Activated CD4-positive, alpha-beta T cell treated with anti-CD3 and anti-CD28 coated beads for 36 hours (primary cell): Measurements from ENCODE around the gene ZFYVE19. TPM values are rescaled to one million over a fixed set of nuclear protein-coding genes. Genes with fewer than 3 reads are reported as not detected.

Experiments used
- ATAC-seq: fragments of 200-7000 bp; cut with Tn5 transposase; one replicate; pipeline ENCODE4 v1.10.0; 2021; ENCODE audit warnings: mild to moderate bottlenecking, moderate library complexity
- CTCF ChIA-PET: fragments of 350-600 bp; sonication (Branson Sonifier 250); formaldehyde crosslinking; loops from one replicate; lab custom pipeline; 2021; ENCODE audit warnings: antibody characterized with exemption; lab: Charles Lee
- POLR2A ChIA-PET: fragments of 350-600 bp; sonication (Branson Sonifier 250); formaldehyde crosslinking; loops from one replicate; lab custom pipeline; 2021; ENCODE audit warnings: antibody characterized with exemption, inconsistent platforms; lab: Charles Lee
- DNase-seq: peaks from one replicate; pipeline ENCODE4 v3.0.0-alpha.2; 2020
- H3K27ac Mint-ChIP-seq: one replicate; pipeline ENCODE4 v1.8.0; 2021; ENCODE audit warnings: mixed read lengths
- H3K27me3 Mint-ChIP-seq: one replicate; pipeline ENCODE4 v1.8.0; 2021; ENCODE audit warnings: mixed read lengths
- H3K36me3 Mint-ChIP-seq: one replicate; pipeline ENCODE4 v1.8.0; 2021; ENCODE audit warnings: low read depth, mixed read lengths
- H3K4me1 Mint-ChIP-seq: one replicate; pipeline ENCODE4 v1.8.0; 2021; ENCODE audit warnings: mixed read lengths
- H3K4me3 Mint-ChIP-seq: one replicate; pipeline ENCODE4 v1.8.0; 2021; ENCODE audit warnings: mild to moderate bottlenecking, moderate library complexity, mixed read lengths
- H3K9me3 Mint-ChIP-seq: one replicate; pipeline ENCODE4 v1.8.0; 2021; ENCODE audit warnings: low read depth, mixed read lengths
- intact Hi-C, 2 experiments: fragments of 100-400 bp; cut with DNase I in 1 of 2; cut with micrococcal nuclease in 1 of 2; formaldehyde crosslinking; loops; one replicate each; pipeline versions ENCODE4 v1.14.2 to v1.15.1; 2022 to 2024; cut with DNase I, micrococcal nuclease
- total RNA-seq, 2 experiments: library from RNA; stranded (reverse); gene quantifications; one replicate each; pipeline ENCODE4 v1.2.3, GENCODE V29; 2021

ZFYVE19 gene
- total RNA-seq, 2 experiments from 2014 or later, result 27.5 to 33.7 TPM

DNA sequence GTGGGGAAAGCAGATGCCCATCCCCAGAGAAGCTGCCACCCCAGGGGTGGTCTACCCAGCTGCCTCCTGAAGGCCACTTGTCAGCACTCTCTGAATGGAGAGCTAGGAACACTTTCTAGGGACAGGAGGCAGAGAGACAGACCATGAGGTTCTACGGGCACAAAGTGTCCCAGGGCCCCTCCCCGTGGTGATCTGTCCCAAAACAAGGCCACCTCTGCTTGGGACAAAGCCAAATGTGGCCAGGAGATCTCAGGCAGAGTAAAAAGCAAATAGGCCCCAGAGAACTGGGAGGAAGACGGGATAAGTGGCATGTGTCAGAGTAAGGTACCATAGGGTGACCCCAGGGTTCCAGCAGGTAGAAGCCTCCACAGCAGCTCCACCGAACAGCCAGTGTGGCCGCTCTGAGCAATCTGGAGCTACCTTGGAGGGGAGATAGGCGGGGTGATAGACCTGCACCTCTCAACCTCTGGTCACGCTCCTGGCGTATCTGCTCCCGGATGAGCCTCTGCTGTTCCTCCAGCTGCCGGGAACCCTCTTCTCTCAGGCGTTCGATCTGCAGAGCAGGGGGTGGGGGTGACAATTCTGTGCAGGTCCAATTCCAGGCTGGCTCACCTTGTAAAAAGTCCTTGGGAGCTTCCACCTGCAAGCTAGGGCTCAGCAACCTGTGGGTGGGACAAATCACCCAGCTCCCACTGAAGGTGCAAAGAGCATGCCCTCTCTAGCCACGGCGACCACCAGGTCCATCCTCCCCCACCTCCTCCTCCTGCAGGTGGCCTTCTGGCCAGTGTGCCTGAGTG is 31.0 kb upstream of the ZFYVE19 start:
- ATAC-seq (no peak), DNase-seq (no peak)
- Mint-ChIP-seq H3K36me3 (peaks cover 30% of the 10 kb centered on the region), H3K9me3 (no peaks in the 10 kb centered on the region), H3K4me3 (no peak overlapping the region), H3K27me3 (no peaks in the 10 kb centered on the region), H3K4me1 (peaks cover 9% of the 10 kb centered on the region), H3K27ac (no peak overlapping the region)
- CTCF ChIA-PET, result interaction anchor here (0.5 to 1.2 kb wide), 5 partner anchors 16 to 67 kb away, joined by 3 to 4 read pairs (median 3); no protein-coding TSS in a partner anchor
- POLR2A ChIA-PET, result no interaction called here
- intact Hi-C loops, result no loop called here

DNA sequence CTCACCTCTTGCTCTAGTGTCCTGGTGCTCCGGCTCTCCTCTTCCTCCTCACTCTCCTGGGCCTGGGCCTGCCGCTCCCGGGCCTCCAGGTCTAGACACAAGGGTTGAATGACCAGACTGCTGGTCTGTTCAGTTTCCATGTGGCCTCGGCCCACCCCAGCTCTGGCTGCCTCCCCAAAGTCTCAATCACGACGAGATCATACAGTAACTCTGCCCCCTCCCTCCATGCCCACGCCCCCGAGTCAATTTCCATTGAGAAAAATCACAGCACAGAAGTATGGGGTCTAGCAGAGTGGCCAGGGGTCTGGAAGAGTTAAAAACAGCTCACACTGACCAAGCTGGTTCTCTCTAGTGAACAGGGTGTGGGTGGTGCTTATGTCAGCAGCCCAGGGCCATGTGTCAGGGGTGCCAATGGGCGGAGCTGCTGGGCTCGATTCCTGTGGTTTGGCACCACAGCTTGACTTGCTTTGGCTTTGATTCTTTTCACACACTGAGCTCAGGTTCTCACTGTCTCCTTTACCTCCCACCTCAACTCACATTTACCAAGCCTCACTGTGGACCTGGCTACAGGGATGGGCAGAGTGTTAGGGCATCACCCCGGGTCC is 30.2 kb upstream of the ZFYVE19 start:
- POLR2A ChIA-PET, result no interaction called here
- Mint-ChIP-seq H3K4me3 (no peak overlapping the region), H3K27me3 (no peaks in the 10 kb centered on the region), H3K4me1 (peaks cover 9% of the 10 kb centered on the region), H3K27ac (no peak overlapping the region), H3K36me3 (peaks cover 30% of the 10 kb centered on the region), H3K9me3 (no peaks in the 10 kb centered on the region)
- intact Hi-C loops, result no loop called here
- peak; percentile 72 for DNase-seq
- peak; percentile 95 for ATAC-seq
- CTCF ChIA-PET, result interaction anchor here (0.6 to 1.2 kb wide), 4 partner anchors 16 to 45 kb away, joined by 3 to 4 read pairs (median 3); no protein-coding TSS in a partner anchor

DNA sequence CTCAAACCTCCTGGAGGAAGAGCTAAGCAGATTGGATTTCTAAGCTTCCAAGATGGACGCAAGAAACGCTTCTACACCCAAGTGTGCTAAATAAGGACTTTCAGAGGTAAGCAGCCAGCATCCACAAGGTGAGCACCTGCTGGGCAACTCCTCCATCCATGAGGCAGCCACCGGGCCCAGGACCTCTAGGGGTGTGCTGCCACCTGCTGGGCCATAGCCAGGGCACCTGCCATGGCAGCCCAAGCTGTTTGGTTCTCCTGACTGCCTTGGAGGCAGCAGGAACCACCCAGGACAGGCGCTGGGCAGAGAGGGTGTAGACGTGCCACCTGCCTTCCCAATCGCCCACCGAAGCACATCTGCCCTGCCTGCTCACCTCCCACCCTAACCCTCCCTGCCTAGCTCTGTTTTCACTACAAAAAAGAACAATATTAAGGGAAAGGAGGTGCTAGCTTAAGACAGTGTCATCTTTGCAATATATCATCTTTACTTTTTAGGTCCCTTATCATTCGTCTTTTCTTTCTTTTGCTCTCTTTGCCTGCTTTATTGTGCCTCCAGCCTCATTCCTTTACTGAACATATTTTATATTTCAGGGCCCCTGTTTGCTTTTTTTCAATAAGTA is 24.2 kb upstream of the ZFYVE19 start:
- peak; percentile 89 for ATAC-seq
- peaks cover 15% of the 10 kb centered on the region for H3K4me1 Mint-ChIP-seq

DNA sequence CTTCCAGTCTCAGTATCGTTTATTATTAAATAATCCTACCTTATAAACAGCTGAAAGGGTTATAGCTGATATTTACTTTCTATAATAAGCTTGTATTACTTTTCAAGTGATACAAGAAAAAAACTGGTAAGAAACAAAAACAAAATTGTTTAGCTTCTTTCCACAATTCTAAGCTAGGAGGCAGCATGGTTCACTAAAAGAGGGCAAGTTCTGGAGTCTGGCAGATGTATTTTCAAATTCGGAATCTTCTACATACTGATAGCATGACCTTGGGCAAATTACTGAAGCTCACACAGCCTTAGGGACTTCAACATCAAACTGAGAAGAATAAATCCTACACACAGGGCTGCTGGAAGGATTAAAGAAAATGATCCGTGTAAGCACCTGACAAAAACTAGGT is 21.7 kb upstream of the ZFYVE19 start:
- intact Hi-C loops, result loop anchor here in 1 of 2 experiments (10.0 kb wide), 1 partner anchor 190 kb away; the partner anchor contains the start of gene KNL1
- no peaks in the 10 kb centered on the region for H3K9me3 Mint-ChIP-seq
- H3K27me3 Mint-ChIP-seq, result no peaks in the 10 kb centered on the region
- peaks cover 5% of the 10 kb centered on the region for H3K36me3 Mint-ChIP-seq
- H3K4me3 Mint-ChIP-seq, result no peak overlapping the region
- peaks cover 24% of the 10 kb centered on the region for H3K4me1 Mint-ChIP-seq
- DNase-seq, result no peak
- ChIA-PET CTCF (interaction anchor here (0.6 to 5.2 kb wide), 10 partner anchors 10 to 196 kb away, joined by 3 to 45 read pairs (median 4); partner anchors contain the start of genes C15orf62 and VPS18), POLR2A (interaction anchor here (0.6 kb wide), 1 partner anchor 196 kb away, joined by 3 read pairs; no protein-coding TSS in a partner anchor)
- no peak for ATAC-seq
- H3K27ac Mint-ChIP-seq, result no peak overlapping the region

More for the DNA sequence above, 24.2 kb upstream of the ZFYVE19 start:
- H3K36me3 Mint-ChIP-seq, result peaks cover 13% of the 10 kb centered on the region
- ChIA-PET CTCF (interaction anchor here (0.5 to 5.2 kb wide), 42 partner anchors 10 to 992 kb away, joined by 3 to 45 read pairs (median 4); partner anchors contain the start of genes C15orf62, GCHFR, MAPKBP1 and RPUSD2), POLR2A (interaction anchor here (0.5 to 1.1 kb wide), 4 partner anchors 13 to 145 kb away, joined by 3 to 5 read pairs (median 4); partner anchors contain the start of gene C15orf62)
- no peak overlapping the region for H3K27ac Mint-ChIP-seq
- H3K9me3 Mint-ChIP-seq, result no peaks in the 10 kb centered on the region
- intact Hi-C loops, result loop anchor here (1.0 to 10.0 kb wide), 7 partner anchors 14 to 264 kb away; partner anchors contain the start of genes C15orf62 (in 1 of the 2) and KNL1 (in 1 of the 2)
- DNase-seq, result peak; percentile 90
- H3K27me3 Mint-ChIP-seq, result no peaks in the 10 kb centered on the region
- no peak overlapping the region for H3K4me3 Mint-ChIP-seq

DNA sequence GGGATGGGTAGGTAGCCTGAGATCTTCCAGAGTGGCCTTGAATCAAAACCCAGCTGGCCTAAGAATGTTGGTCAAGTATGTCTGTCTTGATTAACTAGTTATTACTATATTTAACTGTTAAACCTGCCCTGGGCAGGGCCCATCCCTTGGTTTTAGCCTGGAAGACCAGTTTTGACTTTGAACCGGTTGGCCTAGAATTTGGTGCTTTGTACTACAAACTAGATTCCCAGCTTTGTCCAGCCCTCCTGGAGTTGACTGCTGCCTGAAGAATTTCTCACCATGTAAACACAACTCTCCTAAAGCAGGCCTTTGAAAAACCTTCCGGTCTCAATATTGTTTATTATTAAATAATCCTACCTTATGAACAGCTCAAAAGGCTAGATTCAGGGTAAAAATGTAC is 21.1 kb upstream of the ZFYVE19 start:
- Mint-ChIP-seq H3K4me3 (no peak overlapping the region), H3K27me3 (no peaks in the 10 kb centered on the region), H3K9me3 (no peaks in the 10 kb centered on the region), H3K36me3 (peaks cover 5% of the 10 kb centered on the region), H3K27ac (no peak overlapping the region), H3K4me1 (peaks cover 24% of the 10 kb centered on the region)
- DNase-seq (no peak), ATAC-seq (no peak)
- intact Hi-C loops, result loop anchor here (2.0 to 10.0 kb wide), 3 partner anchors 31 to 191 kb away; partner anchors contain the start of genes KNL1 (in 1 of the 2) and RMDN3 (in 1 of the 2)
- CTCF ChIA-PET, result interaction anchor here (0.6 to 5.2 kb wide), 7 partner anchors 15 to 108 kb away, joined by 3 to 45 read pairs (median 4); partner anchors contain the start of genes C15orf62 and VPS18
- POLR2A ChIA-PET, result no interaction called here

DNA sequence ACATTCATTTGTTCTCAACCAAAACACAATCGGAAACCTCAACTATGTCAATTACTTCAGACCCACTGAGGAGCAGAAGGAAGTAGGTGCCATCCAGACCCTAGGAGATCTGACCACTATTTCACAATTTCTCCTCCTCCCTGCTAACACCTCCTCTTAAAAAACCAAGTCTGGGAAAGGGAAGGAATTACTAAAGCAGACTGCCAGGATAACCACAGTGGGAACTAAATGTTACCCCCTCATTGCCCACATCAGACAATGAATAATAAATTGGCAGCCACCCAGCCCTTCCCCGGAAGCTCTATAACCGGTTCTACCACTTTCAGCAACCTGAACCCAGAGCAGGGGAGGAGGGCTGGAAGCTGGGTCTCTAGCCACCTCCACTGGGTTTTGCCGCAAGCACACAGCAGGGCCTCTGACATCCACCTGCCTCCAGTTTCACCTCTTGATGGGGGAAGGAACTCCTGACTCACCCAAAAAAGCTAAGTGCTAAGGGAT is 19.5 kb upstream of the ZFYVE19 start:
- H3K36me3 Mint-ChIP-seq, result peaks cover 9% of the 10 kb centered on the region
- POLR2A ChIA-PET, result interaction anchor here (0.8 to 1.0 kb wide), 2 partner anchors 18 to 22 kb away, joined by 3 read pairs; partner anchors contain the start of gene C15orf62
- H3K4me3 Mint-ChIP-seq, result no peak overlapping the region
- H3K27me3 Mint-ChIP-seq, result no peaks in the 10 kb centered on the region
- ATAC-seq, result peak; percentile 90
- DNase-seq, result peak; percentile 81
- H3K9me3 Mint-ChIP-seq, result no peaks in the 10 kb centered on the region
- CTCF ChIA-PET, result interaction anchor here (0.5 to 1.5 kb wide), 8 partner anchors 10 to 494 kb away, joined by 3 to 4 read pairs (median 3); partner anchors contain the start of genes DNAJC17 and ZFYVE19
- H3K27ac Mint-ChIP-seq, result peak overlapping the region; percentile 29
- peaks cover 24% of the 10 kb centered on the region for H3K4me1 Mint-ChIP-seq
- intact Hi-C loops, result loop anchor here (2.0 to 10.0 kb wide), 3 partner anchors 33 to 193 kb away; partner anchors contain the start of genes KNL1 (in 1 of the 2) and RMDN3 (in 1 of the 2)

DNA sequence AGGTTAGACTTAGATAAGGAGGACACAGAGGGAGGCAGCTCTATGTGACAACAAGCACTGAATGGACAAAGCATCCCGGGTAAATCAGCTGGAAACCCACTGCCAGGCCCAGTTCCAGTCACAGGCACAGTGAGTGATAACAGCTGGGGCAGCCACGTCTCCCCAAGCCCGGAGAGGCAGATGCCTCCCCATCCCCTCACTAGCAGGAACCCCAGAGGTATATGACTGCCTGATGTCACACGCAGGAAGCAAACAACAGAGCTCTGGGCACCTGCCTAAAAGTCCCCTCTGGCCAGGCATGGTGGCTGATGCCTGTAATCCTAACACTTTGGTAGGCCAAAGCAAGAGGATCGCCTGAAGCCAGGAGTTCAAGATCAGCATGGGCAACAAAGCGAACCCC is 18.9 kb upstream of the ZFYVE19 start:
- Mint-ChIP-seq H3K27ac (peak overlapping the region; percentile 29), H3K27me3 (no peaks in the 10 kb centered on the region), H3K36me3 (peaks cover 11% of the 10 kb centered on the region), H3K4me3 (no peak overlapping the region), H3K4me1 (peaks cover 25% of the 10 kb centered on the region), H3K9me3 (no peaks in the 10 kb centered on the region)
- intact Hi-C loops, result loop anchor here (2.0 to 10.0 kb wide), 3 partner anchors 33 to 193 kb away; partner anchors contain the start of genes KNL1 (in 1 of the 2) and RMDN3 (in 1 of the 2)
- ATAC-seq, result peak; percentile 28
- CTCF ChIA-PET, result interaction anchor here (0.9 to 1.5 kb wide), 4 partner anchors 9 to 90 kb away, joined by 3 to 4 read pairs (median 3); partner anchors contain the start of genes DNAJC17 and ZFYVE19
- no peak for DNase-seq
- POLR2A ChIA-PET, result interaction anchor here (0.8 to 1.0 kb wide), 2 partner anchors 18 to 23 kb away, joined by 3 read pairs; partner anchors contain the start of gene C15orf62

DNA sequence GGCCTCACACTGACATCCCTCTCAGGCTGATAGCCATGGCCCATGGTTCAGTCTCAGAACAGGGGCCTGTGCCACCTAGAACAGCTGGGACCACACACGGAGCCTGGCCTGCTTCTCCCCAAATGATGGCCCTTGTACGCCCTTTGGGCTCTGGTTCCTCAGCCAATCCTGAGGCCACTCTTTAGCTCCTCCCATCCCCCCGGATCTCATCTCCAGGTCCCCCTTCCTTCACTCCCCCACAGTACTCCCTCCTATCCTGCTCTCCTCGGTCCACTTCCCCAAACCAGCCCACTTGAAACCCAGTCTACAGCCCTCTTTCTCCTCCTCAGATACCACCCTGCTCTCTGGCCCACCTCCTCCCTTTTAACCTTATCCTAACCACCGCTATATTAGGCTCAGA is 17.8 kb upstream of the ZFYVE19 start:
- no peak for DNase-seq
- no peak overlapping the region for H3K27ac Mint-ChIP-seq
- no peaks in the 10 kb centered on the region for H3K9me3 Mint-ChIP-seq

DNA sequence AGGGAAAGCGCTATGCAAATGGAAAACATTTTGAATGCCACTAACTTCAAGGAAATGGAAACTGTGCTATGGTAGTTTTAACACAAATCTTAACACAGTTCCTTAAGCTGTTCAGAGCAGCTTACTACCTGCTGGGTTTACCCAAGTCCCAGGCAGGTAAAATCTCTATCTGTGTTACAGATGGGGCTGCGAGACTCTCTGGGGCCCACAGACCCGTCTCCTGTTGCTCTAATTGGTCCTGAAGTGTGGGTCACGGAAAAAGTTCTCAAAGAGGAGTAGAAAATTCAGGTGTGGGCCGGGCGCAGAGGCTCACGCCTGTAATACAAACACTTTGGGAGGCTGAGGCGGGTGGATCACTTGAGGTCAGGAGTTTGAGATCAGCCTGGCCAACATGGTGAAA is 16.9 kb upstream of the ZFYVE19 start:
- intact Hi-C loops, result loop anchor here in 1 of 2 experiments (10.0 kb wide), 1 partner anchor 195 kb away; the partner anchor contains the start of gene KNL1
- ATAC-seq (no peak), DNase-seq (no peak)
- Mint-ChIP-seq H3K36me3 (peaks cover 13% of the 10 kb centered on the region), H3K9me3 (no peaks in the 10 kb centered on the region), H3K27me3 (no peaks in the 10 kb centered on the region), H3K27ac (no peak overlapping the region), H3K4me1 (peaks cover 37% of the 10 kb centered on the region), H3K4me3 (no peak overlapping the region)
- CTCF ChIA-PET, result interaction anchor here (0.9 to 1.0 kb wide), 2 partner anchors 22 to 46 kb away, joined by 3 to 5 read pairs; no protein-coding TSS in a partner anchor
- POLR2A ChIA-PET, result no interaction called here

More for the DNA sequence above, 17.8 kb upstream of the ZFYVE19 start:
- Mint-ChIP-seq H3K4me1 (peaks cover 36% of the 10 kb centered on the region), H3K27me3 (no peaks in the 10 kb centered on the region), H3K36me3 (peaks cover 15% of the 10 kb centered on the region), H3K4me3 (no peak overlapping the region)
- ChIA-PET POLR2A (no interaction called here), CTCF (interaction anchor here (0.6 to 0.9 kb wide), 3 partner anchors 45 to 389 kb away, joined by 3 to 4 read pairs (median 3); no protein-coding TSS in a partner anchor)
- ATAC-seq, result no peak
- intact Hi-C loops, result loop anchor here in 1 of 2 experiments (10.0 kb wide), 1 partner anchor 194 kb away; the partner anchor contains the start of gene KNL1

DNA sequence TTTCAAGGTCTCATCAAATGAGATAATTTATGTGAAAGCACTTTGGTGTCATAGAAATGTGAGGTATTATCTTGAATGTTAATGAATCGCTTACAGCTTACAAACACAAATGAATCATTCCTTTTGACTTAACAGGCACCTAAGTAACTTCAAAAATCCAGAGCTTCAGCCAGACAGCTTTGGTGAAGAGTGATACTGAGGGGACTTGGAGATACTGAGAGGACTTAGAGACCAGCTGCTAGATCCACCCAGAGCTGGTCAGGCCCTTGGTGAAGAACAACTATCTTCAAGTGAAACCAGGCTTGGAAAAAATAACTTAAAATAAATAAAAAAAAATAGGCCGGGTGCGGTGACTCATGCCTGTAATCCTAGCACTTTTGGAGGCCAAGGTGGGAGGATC is 16.2 kb upstream of the ZFYVE19 start:
- H3K4me1 Mint-ChIP-seq, result peaks cover 37% of the 10 kb centered on the region
- no peaks in the 10 kb centered on the region for H3K9me3 Mint-ChIP-seq
- POLR2A ChIA-PET, result no interaction called here
- no peak overlapping the region for H3K4me3 Mint-ChIP-seq
- DNase-seq (no peak), ATAC-seq (no peak)
- no peaks in the 10 kb centered on the region for H3K27me3 Mint-ChIP-seq
- intact Hi-C loops, result no loop called here
- H3K36me3 Mint-ChIP-seq, result peaks cover 13% of the 10 kb centered on the region
- CTCF ChIA-PET, result interaction anchor here (1.0 kb wide), 1 partner anchor 21 kb away, joined by 5 read pairs; no protein-coding TSS in a partner anchor
- no peak overlapping the region for H3K27ac Mint-ChIP-seq
